Common myeloid progenitor, CD34-positive (primary cell): ENCODE results near the gene PCP4.

Source experiments
- CTCF ChIA-PET: fragments of 350-600 bp; sonication (Branson Sonifier 250); formaldehyde crosslinking; loops from one replicate; lab custom pipeline; 2021; ENCODE audit warnings: antibody characterized with exemption; lab: Charles Lee
- POLR2A ChIA-PET: fragments of 350-600 bp; sonication (Branson Sonifier 250); formaldehyde crosslinking; loops from one replicate; lab custom pipeline; 2021; ENCODE audit warnings: antibody characterized with exemption; lab: Charles Lee
- DNase-seq, 3 donors: peaks; one replicate each; pipeline versions ENCODE4 v3.0.0 to v3.0.0-alpha.2; 2013
- H3K27ac ChIP-seq, 2 experiments: 1 replicate in 1 of 2; 2 replicates in 1 of 2; pipeline ENCODE4 v1.7.0; 2013; ENCODE audit warnings: inconsistent platforms in 2 of 2, low read length in 2 of 2, mild to moderate bottlenecking in 2 of 2, low read depth in 1 of 2, moderate library complexity in 1 of 2; ENCODE audit not compliant: severe bottlenecking in 2 of 2, insufficient read depth in 1 of 2, poor library complexity in 1 of 2
- H3K27me3 ChIP-seq, 5 experiments: replicated peaks in 2 of 5; 1 replicate in 3 of 5; 2 replicates in 2 of 5; pipeline versions ENCODE4 v1.6.1 to v1.7.0; 2013; ENCODE audit warnings: low read length in 4 of 5, mild to moderate bottlenecking in 2 of 5, moderate library complexity in 2 of 5, inconsistent platforms in 1 of 5; ENCODE audit not compliant: insufficient read depth in 5 of 5, control insufficient read depth in 4 of 5
- H3K36me3 ChIP-seq, 4 experiments: 1 replicate in 2 of 4; 2 replicates in 2 of 4; pipeline versions ENCODE4 v1.6.1 to v1.7.0; 2013; ENCODE audit warnings: low read length in 3 of 4, control low read depth in 1 of 4, mild to moderate bottlenecking in 1 of 4; ENCODE audit not compliant: control insufficient read depth in 4 of 4, insufficient read depth in 4 of 4
- H3K4me1 ChIP-seq, 4 experiments: 1 replicate in 3 of 4; 2 replicates in 1 of 4; pipeline versions ENCODE4 v1.6.1 to v1.7.1; 2013; ENCODE audit warnings: low read length in 3 of 4, mild to moderate bottlenecking in 3 of 4, control low read depth in 1 of 4, inconsistent platforms in 1 of 4, moderate library complexity in 1 of 4; ENCODE audit not compliant: control insufficient read depth in 4 of 4, insufficient read depth in 4 of 4; ENCODE audit errors: control extremely low read depth in 1 of 4
- H3K4me3 ChIP-seq, 7 experiments: 1 replicate in 4 of 7; 2 replicates in 3 of 7; pipeline versions ENCODE4 v1.5.1 to v1.7.0; 2013; ENCODE audit warnings: mild to moderate bottlenecking in 7 of 7, low read length in 6 of 7, moderate library complexity in 6 of 7, inconsistent platforms in 2 of 7, low read depth in 2 of 7, control low read depth in 1 of 7; ENCODE audit not compliant: insufficient read depth in 4 of 7, control insufficient read depth in 1 of 7; ENCODE audit errors: extremely low read depth in 1 of 7
- H3K9me3 ChIP-seq, 5 experiments: 1 replicate in 4 of 5; 2 replicates in 1 of 5; pipeline versions ENCODE4 v1.6.1 to v1.7.1; 2013; ENCODE audit warnings: low read length in 4 of 5, mild to moderate bottlenecking in 2 of 5, inconsistent platforms in 1 of 5, low read depth in 1 of 5, moderate library complexity in 1 of 5; ENCODE audit not compliant: control insufficient read depth in 4 of 5, insufficient read depth in 2 of 5; ENCODE audit errors: control extremely low read depth in 1 of 5
- WGBS: methylation state at CpG from one replicate; pipeline ENCODE4 v1.1.5; 2013; ENCODE audit not compliant: insufficient coverage; 5-methylcytosine and 5-hydroxymethylcytosine counted together

The PCP4 gene

DNA sequence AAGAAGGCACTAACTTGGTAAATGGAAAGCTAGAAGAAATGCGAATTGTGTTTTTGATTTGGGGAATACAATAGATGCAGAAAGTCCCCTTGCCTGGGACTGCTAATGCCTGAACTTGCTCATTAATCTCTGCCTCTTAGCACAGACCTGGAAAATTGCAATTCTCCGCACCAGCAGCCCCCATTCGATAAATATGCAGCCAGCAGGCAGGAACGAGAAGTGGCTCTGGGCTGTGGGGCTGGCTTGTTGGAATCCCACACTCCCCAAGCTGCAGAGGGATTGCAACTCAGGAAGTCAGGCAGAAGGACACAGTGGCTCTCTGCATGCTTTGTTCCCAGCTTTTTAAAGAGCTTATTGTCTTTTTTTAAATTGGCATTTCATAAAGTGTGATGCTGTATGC, 51.3 kb downstream of the PCP4 start:
- H3K36me3 ChIP-seq, result no peaks in the 10 kb centered on the region
- DNase-seq, result no peak
- H3K9me3 ChIP-seq, result peaks cover 0 to 2% (median 0%) of the 10 kb centered on the region in 5 experiments
- CTCF ChIA-PET, result no interaction called here
- H3K27me3 ChIP-seq, result peaks cover 0 to 4% (median 0%) of the 10 kb centered on the region in 5 experiments
- no peak overlapping the region for H3K4me3 ChIP-seq
- H3K4me1 ChIP-seq, result no peaks in the 10 kb centered on the region
- POLR2A ChIA-PET, result no interaction called here
- WGBS, result 72% methylated on average over 4 of the region's 4 CpGs
- H3K27ac ChIP-seq, result no peak overlapping the region

DNA sequence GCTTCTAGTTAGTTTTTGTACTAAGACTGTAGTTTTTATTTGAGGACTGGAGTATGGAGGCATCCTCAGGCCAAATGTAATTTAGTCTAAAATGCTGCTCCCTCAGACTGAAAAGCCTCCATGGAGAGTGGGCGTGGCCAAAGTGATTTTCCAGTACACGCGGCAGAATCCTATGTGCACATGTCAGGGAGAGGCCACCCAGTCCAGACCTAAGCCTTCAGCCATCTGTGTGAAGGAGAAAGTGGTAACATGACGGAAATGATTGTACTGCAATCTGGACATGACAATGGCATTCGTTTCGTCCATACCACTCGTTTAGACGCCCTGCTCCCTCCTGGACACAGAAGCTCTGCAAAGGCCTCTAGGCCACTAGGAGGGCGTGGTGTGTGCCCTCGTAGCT, 56.2 kb downstream of the PCP4 start:
- Histone ChIP-seq H3K9me3 (no peaks in the 10 kb centered on the region), H3K27ac (no peak overlapping the region), H3K4me3 (no peak overlapping the region), H3K4me1 (no peaks in the 10 kb centered on the region), H3K27me3 (no peaks in the 10 kb centered on the region), H3K36me3 (no peaks in the 10 kb centered on the region)
- 95% methylated on average over 7 of the region's 10 CpGs for WGBS
- ChIA-PET CTCF (no interaction called here), POLR2A (no interaction called here)
- DNase-seq, result no peak

DNA sequence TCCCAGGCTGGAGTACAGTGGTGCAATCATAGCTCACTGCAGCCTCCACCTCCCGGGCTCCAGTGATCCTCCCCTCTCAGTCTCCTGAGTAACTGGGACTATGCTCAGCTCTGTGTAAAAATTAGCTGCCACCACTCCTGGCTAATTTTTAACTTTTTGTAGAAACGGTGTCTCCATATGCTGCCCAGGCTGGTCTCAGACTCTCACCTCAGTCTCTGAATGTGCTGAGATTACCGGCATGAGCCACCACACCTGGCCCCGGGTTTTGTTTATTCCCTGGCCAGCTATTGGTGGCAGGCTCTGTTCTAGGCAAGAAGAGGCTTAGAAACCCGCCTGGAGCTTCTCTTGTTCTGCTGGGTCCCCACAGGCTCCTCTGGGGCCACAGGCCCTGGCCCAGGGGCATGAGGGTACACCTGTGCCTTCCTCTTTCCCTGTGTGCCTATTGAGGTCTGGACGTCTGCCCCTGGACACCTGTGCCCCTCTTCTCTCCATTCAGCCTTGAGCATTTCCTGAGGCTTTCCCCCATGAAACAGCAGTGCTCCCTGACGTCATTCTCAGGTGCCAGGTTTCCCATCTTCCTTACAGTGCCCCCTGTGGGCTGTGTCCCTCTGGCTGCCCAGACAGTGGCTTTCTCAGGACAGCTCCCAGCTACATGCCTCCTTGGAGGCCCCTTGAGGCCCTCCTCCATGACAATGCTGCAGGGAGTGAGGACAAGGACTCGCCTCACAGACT, 57.5 kb downstream of the PCP4 start:
- Histone ChIP-seq H3K4me3 (no peak overlapping the region), H3K27ac (no peak overlapping the region), H3K36me3 (no peaks in the 10 kb centered on the region), H3K9me3 (no peaks in the 10 kb centered on the region), H3K4me1 (no peaks in the 10 kb centered on the region), H3K27me3 (no peaks in the 10 kb centered on the region)
- CTCF ChIA-PET, result no interaction called here
- DNase-seq, result no peak
- POLR2A ChIA-PET, result no interaction called here
- 80% methylated on average over 8 of the region's 8 CpGs for WGBS

DNA sequence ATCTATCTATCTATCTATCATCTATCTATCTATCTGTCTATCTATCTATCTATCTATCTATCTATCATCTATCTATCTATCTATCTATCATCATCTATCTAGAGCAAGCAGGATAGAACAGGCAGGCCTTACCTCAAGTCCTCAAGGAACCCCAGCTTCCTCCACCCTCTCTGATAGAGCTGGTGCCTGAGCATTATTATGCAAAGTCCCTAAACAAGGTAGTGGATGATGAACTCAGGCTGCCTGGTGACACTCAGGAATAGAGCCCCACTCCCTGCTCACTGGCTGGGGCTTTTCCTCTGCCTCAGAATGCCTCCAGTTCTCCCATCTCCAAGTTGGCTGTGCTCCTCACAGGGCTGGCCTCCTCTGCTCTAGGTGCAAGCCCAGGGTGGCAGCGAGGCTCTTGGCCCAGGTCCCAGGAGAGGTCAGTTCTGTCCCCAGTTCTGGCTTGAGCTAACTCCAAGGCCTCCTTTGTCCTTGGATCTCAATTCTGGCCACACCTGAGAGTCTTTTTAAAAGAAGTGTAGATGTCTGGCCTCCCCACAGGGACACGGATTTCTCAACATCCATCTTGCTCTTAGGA, 60.2 kb downstream of the PCP4 start:
- ChIA-PET CTCF (no interaction called here), POLR2A (no interaction called here)
- 100% methylated on average over 1 of the region's 2 CpGs for WGBS

DNA sequence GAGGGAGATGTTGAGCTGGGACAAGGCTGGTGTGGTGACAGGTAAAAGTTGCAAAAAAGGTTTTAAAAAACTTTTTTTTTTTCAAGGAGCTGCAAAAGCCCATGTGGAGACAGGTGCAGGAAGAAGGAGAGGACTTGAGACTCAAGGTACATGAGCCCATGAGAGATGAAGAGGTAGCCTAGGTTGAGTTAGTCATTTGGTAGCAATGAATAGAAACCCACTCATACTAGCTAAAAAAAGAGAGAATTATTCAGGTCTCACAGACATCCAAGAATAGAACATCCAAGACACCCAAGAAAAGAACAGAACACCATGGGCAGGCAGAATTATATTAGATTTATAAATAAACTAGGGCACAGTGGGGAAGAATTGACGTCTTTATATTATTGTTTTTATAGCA, 65.1 kb downstream of the PCP4 start:
- ChIA-PET POLR2A (no interaction called here), CTCF (no interaction called here)
- Histone ChIP-seq H3K9me3 (no peaks in the 10 kb centered on the region), H3K4me3 (no peak overlapping the region), H3K36me3 (no peaks in the 10 kb centered on the region), H3K4me1 (no peaks in the 10 kb centered on the region), H3K27ac (no peak overlapping the region), H3K27me3 (no peaks in the 10 kb centered on the region)
- DNase-seq, result no peak
- WGBS, result no CpG with 5 or more reads among the region's 1 CpG

More for the DNA sequence above, 60.2 kb downstream of the PCP4 start:
- DNase-seq, result no peak
- no peak overlapping the region for H3K27ac ChIP-seq
- no peaks in the 10 kb centered on the region for H3K36me3 ChIP-seq
- no peaks in the 10 kb centered on the region for H3K9me3 ChIP-seq
- H3K4me1 ChIP-seq, result no peaks in the 10 kb centered on the region
- no peaks in the 10 kb centered on the region for H3K27me3 ChIP-seq
- no peak overlapping the region for H3K4me3 ChIP-seq

DNA sequence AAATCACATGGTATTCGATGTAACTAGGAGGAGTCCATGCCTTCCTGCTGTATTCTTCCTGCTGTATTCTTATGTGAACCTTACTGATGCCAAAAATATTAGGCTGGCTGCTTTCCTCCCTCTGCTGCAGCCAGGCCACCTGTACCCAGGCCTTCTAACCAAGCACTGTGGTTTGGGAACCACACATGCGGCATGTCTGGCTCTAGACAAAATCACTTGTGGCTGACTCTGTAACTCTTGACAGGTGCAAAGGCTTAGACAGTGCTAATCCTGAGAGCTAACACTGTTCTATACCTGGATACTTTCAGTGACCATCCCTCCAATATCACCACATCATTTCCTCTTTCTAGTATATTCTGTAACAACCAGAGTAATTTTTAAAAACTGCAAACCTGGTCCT, 67.7 kb downstream of the PCP4 start:
- CTCF ChIA-PET, result no interaction called here
- Histone ChIP-seq H3K4me1 (no peaks in the 10 kb centered on the region), H3K4me3 (no peak overlapping the region), H3K36me3 (no peaks in the 10 kb centered on the region), H3K27me3 (no peaks in the 10 kb centered on the region), H3K27ac (no peak overlapping the region), H3K9me3 (no peaks in the 10 kb centered on the region)
- WGBS, result 90% methylated on average over 2 of the region's 2 CpGs
- POLR2A ChIA-PET, result no interaction called here
- DNase-seq, result no peak

DNA sequence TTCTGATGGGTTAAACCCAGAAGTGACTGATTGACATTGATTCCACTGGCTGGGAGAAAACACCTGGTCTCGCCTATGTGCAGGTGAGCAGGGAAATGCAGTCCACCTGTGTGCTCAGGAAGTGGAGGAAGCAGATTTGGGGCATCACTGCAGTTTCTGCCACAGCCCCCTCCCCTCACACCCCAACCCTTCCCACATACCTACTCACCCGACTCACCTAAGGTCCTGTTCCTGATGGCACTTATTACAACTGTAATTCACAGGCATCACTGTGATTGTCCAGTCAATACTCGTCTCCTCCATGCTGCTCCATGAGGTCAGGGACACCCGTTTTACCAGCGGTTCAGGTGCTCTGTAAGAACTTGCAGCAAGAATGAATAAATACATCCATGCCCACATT, 68.5 kb downstream of the PCP4 start:
- CTCF ChIA-PET, result no interaction called here
- H3K36me3 ChIP-seq, result no peaks in the 10 kb centered on the region
- no peak overlapping the region for H3K27ac ChIP-seq
- DNase-seq, result no peak
- POLR2A ChIA-PET, result no interaction called here
- no peaks in the 10 kb centered on the region for H3K9me3 ChIP-seq
- H3K4me1 ChIP-seq, result no peaks in the 10 kb centered on the region
- no peaks in the 10 kb centered on the region for H3K27me3 ChIP-seq
- H3K4me3 ChIP-seq, result no peak overlapping the region
- WGBS, result 90% methylated on average over 4 of the region's 5 CpGs
